K562 (cell line): Measurements from ENCODE around the gene GLIPR1. TPM values are rescaled to one million over a fixed set of nuclear protein-coding genes. Genes with fewer than 3 reads are reported as not detected.

Experiments used
- ATAC-seq: fragments of 200-7000 bp; cut with Tn5 transposase; 3 replicates; pipeline ENCODE4 v1.9.1; 2020; ENCODE audit warnings: moderate library complexity
- BruUV-seq: library from RNA; stranded (reverse); fragments of 400-500 nt; replicated peaks from 2 replicates; lab custom pipeline; 2021; lab: Mats Ljungman, UMichigan
- CTCF ChIA-PET: fragments of 300-600 bp; formaldehyde crosslinking; extraction: SDS; loops from one replicate; lab custom pipeline; 2021; ENCODE audit warnings: low intra/inter-chr PET ratio; lab: Yijun Ruan, JAX
- POLR2A ChIA-PET: fragments of 300-600, 350-650 bp; sonication (Branson Sonifier 250); formaldehyde crosslinking; extraction: SDS; loops from one replicate; lab custom pipeline; 2021; ENCODE audit warnings: antibody characterized with exemption, inconsistent platforms; lab: Yijun Ruan, JAX
- DNase-seq, 4 experiments: peaks; one replicate each; pipeline versions ENCODE4 v3.0.0 to v3.0.0-alpha.2; 2011 to 2018; ENCODE audit warnings: low spot score in 3 of 4, mixed read lengths in 3 of 4; ENCODE audit errors: extremely low read depth in 1 of 4
- FAIRE-seq: peaks from 2 replicates; lab custom pipeline; 2011; peaks lifted over from hg19 to GRCh38; lab: Jason Lieb, UNC
- H2AFZ ChIP-seq: 2 replicates; pipeline ENCODE4 v1.6.0; 2011; ENCODE audit warnings: low read depth, low read length, control low read depth, inconsistent platforms
- H3K27ac ChIP-seq: fragments of 200-600 bp; 3 replicates; pipeline ENCODE4 v1.8.0; 2011; ENCODE audit warnings: low read depth, mild to moderate bottlenecking, control low read depth, inconsistent platforms, low read length, moderate library complexity, mixed read lengths; ENCODE audit errors: extremely low read depth
- H3K27me3 ChIP-seq, 2 experiments: fragments of 300-600 bp in 1 of 2; 2 replicates in 1 of 2; 3 replicates in 1 of 2; pipeline versions ENCODE4 v1.6.0 to v1.8.0; 2011; ENCODE audit warnings: inconsistent platforms in 2 of 2, low read length in 2 of 2, mild to moderate bottlenecking in 1 of 2, mixed read lengths in 1 of 2, moderate library complexity in 1 of 2; ENCODE audit not compliant: control insufficient read depth in 2 of 2, insufficient read depth in 2 of 2
- H3K36me3 ChIP-seq: fragments of 300-600 bp; 3 replicates; pipeline ENCODE4 v1.8.0; 2011; ENCODE audit warnings: mild to moderate bottlenecking, low read length, inconsistent platforms; ENCODE audit not compliant: control insufficient read depth, insufficient read depth
- H3K4me1 ChIP-seq, 2 experiments: fragments of 200-600 bp in 1 of 2; replicated peaks in 1 of 2; 2 replicates in 1 of 2; 3 replicates in 1 of 2; pipeline versions ENCODE4 v1.5.1 to v1.8.0; 2011; ENCODE audit warnings: inconsistent platforms in 2 of 2, low read length in 2 of 2, mild to moderate bottlenecking in 1 of 2, mixed read lengths in 1 of 2, moderate library complexity in 1 of 2; ENCODE audit not compliant: control insufficient read depth in 2 of 2, insufficient read depth in 2 of 2
- H3K4me2 ChIP-seq: 2 replicates; pipeline ENCODE4 v1.6.1; 2011; ENCODE audit warnings: low read length, control low read depth, inconsistent platforms, mixed read lengths; ENCODE audit not compliant: insufficient read depth
- H3K4me3 ChIP-seq: fragments of 200-600 bp; sonication (generic), shearing (Covaris generic); 2 replicates; pipeline ENCODE4 v1.5.1; 2016; ENCODE audit warnings: control low read depth, inconsistent platforms
- H3K79me2 ChIP-seq: fragments of 200-600 bp; 3 replicates; pipeline ENCODE4 v1.8.0; 2011; ENCODE audit warnings: low read length, inconsistent platforms; ENCODE audit not compliant: control insufficient read depth, insufficient read depth
- H3K9ac ChIP-seq, 2 experiments: 2 replicates each; pipeline versions ENCODE4 v1.6.0 to v1.6.1; 2011; ENCODE audit warnings: low read depth in 2 of 2, low read length in 2 of 2, control low read depth in 1 of 2, inconsistent platforms in 1 of 2, mild to moderate bottlenecking in 1 of 2, mixed read lengths in 1 of 2; ENCODE audit not compliant: insufficient read depth in 1 of 2
- H3K9me1 ChIP-seq: one replicate; pipeline ENCODE4 v1.6.0; 2011; ENCODE audit warnings: inconsistent platforms, mild to moderate bottlenecking, low read length, moderate library complexity; ENCODE audit not compliant: control insufficient read depth, insufficient read depth
- H3K9me3 ChIP-seq: replicated peaks from 2 replicates; pipeline ENCODE4 v1.5.1; 2011; ENCODE audit warnings: low read depth, low read length, inconsistent platforms; ENCODE audit not compliant: control insufficient read depth, insufficient read depth
- H4K20me1 ChIP-seq: replicated peaks from 2 replicates; pipeline ENCODE4 v1.6.1; 2011; ENCODE audit warnings: low read length, inconsistent platforms, mixed read lengths; ENCODE audit not compliant: control insufficient read depth, insufficient read depth
- BRF2 ChIP-seq: IDR thresholded peaks from 3 replicates; pipeline ENCODE4 v1.6.1; 2011; ENCODE audit warnings: borderline replicate concordance, mild to moderate bottlenecking; ENCODE audit not compliant: insufficient read length, insufficient read depth
- CBFA2T2 ChIP-seq: fragments of 450-650 bp; conservative IDR thresholded peaks from 2 replicates; pipeline ENCODE4 v1.6.1; 2017; ENCODE audit warnings: mild to moderate bottlenecking
- CUX1 ChIP-seq: fragments of 200-800 bp; sonication (Bioruptor generic); IDR thresholded peaks from 2 replicates; pipeline ENCODE4 v1.6.1; 2016; ENCODE audit warnings: missing genetic modification characterization, missing compliant biosample characterization
- DIDO1 ChIP-seq: fragments of 450-650 bp; IDR thresholded peaks from 2 replicates; pipeline ENCODE4 v1.6.1; 2016; ENCODE audit warnings: low read depth, missing biosample characterization, missing genetic modification characterization
- HMG20A ChIP-seq: fragments of 450-650 bp; formaldehyde crosslinking; conservative IDR thresholded peaks from 2 replicates; pipeline ENCODE4 v1.4.0; 2020; ENCODE audit warnings: mild to moderate bottlenecking, mixed read lengths
- KAT2B ChIP-seq: IDR thresholded peaks from one replicate; pipeline ENCODE4 v1.6.1; 2012; ENCODE audit warnings: low read depth, mild to moderate bottlenecking, control low read depth, inconsistent platforms, low read length, moderate library complexity
- PYGO2 ChIP-seq: fragments of 450-650 bp; IDR thresholded peaks from 2 replicates; pipeline ENCODE4 v1.6.1; 2016; ENCODE audit warnings: mild to moderate bottlenecking, missing genetic modification characterization, moderate library complexity, missing compliant biosample characterization
- SMC3 ChIP-seq: conservative IDR thresholded peaks from 2 replicates; pipeline ENCODE4 v1.6.1; 2011; ENCODE audit warnings: low read depth, low read length, improper control_type of control experiment; ENCODE audit not compliant: insufficient read depth
- SNAPC5 ChIP-seq: fragments of 250-450 bp; sonication (Bioruptor Pico); IDR thresholded peaks from 2 replicates; pipeline ENCODE4 v1.8.0; 2021; ENCODE audit warnings: moderate library complexity, mild to moderate bottlenecking, inconsistent platforms
- TARDBP ChIP-seq: fragments of 450-650 bp; IDR thresholded peaks from 2 replicates; pipeline ENCODE4 v1.6.1; 2016
- TCF15 ChIP-seq: fragments of 250-450 bp; sonication (Bioruptor Pico); IDR thresholded peaks from 2 replicates; pipeline ENCODE4 v1.8.0; 2022; ENCODE audit warnings: moderate library complexity, mild to moderate bottlenecking, inconsistent platforms
- ZNF408 ChIP-seq: fragments of 250-450 bp; sonication (Bioruptor Pico); IDR thresholded peaks from 2 replicates; pipeline ENCODE4 v1.4.0; 2020; ENCODE audit warnings: low read depth, mild to moderate bottlenecking, moderate library complexity
- ZNF639 ChIP-seq, 2 experiments: fragments of 200-800 bp in 1 of 2; sonication (Bioruptor generic) in 1 of 2; sonication (generic) in 1 of 2; formaldehyde crosslinking in 1 of 2; IDR thresholded peaks in 1 of 2; conservative IDR thresholded peaks in 1 of 2; 2 replicates each; pipeline versions ENCODE4 v1.5.0 to v1.6.1; 2016 to 2020; ENCODE audit warnings: missing compliant biosample characterization in 1 of 2, missing genetic modification characterization in 1 of 2, missing genetic modification reagents in 1 of 2
- WGBS: fragments of 100-300 bp; shearing (Covaris generic); methylation state at CpG from one replicate; pipeline ENCODE4 v1.1.6; 2016; ENCODE audit warnings: low coverage, mixed read lengths; ENCODE audit not compliant: insufficient coverage; ENCODE audit errors: missing lambda C conversion rate; 5-methylcytosine and 5-hydroxymethylcytosine counted together
- in situ Hi-C: fragments of 300-500 bp; cut with MboI; formaldehyde crosslinking; loops from 4 replicates; pipeline ENCODE4 v1.15.0; 2018; ENCODE audit warnings: inconsistent platforms, mixed read lengths
- intact Hi-C: fragments of 100-400 bp; cut with micrococcal nuclease; formaldehyde crosslinking; loops from 2 replicates; pipeline ENCODE4 v1.14.2; 2022
- polyA plus RNA-seq, 8 experiments: library from polyadenylated mRNA; depleted of rRNA in 4 of 8; stranded (reverse) in 5 of 8; unstranded in 3 of 8; fragments of >200 nt; fragmentation: Nextera tagmentation in 2 of 8; fragmentation: Illumina TruSeq in 1 of 8; extraction: Ambion mirVana in 2 of 8; extraction: Trizol in 1 of 8; gene quantifications; 2 replicates each; pipeline versions ENCODE4 v1.2.1 to v1.2.3, GENCODE V29; 2011 to 2014; ENCODE audit warnings: inconsistent platforms in 1 of 8, missing spikeins in 1 of 8
- total RNA-seq, 7 experiments: library from RNA; depleted of rRNA in 6 of 7; stranded (reverse); fragments of >200 nt in 6 of 7; fragmentation: Illumina TruSeq in 2 of 7; extraction: Trizol in 2 of 7; gene quantifications; 2 replicates each; pipeline versions ENCODE4 v1.2.1 to v1.2.3, GENCODE V29; 2011 to 2021; ENCODE audit warnings: low replicate concordance in 1 of 7

The GLIPR1 gene
- total and polyA plus RNA-seq, 9 of the 15 experiments (the other 6 are each of a cell fraction or from before 2014, with no cell fraction given) = 0.26 to 2.1 (median 1.2) TPM

- TF ChIP-seq ZNF639 (CRISPR knock-in tag; conservative IDR thresholded peaks at IDR 0.05 in 1 of 2, IDR thresholded peaks at IDR 0.05 in 1 of 2) (no peak), TCF15 (CRISPR knock-in tag) (no peak), ZNF408 (CRISPR knock-in tag) (no peak)
Observed at GRCh38 chr12:75476071-75476470, 4.5 kb upstream of the GLIPR1 start (continued).

GRCh38 chr12:75477137-75477536 lies 3.4 kb upstream of the GLIPR1 start:
- no peak for DNase-seq
- no peak for FAIRE-seq
- WGBS = 6% methylated on average over 2 of the region's 2 CpGs
- TF ChIP-seq SNAPC5 (CRISPR knock-in tag) (no peak), CBFA2T2 (no peak), HMG20A (CRISPR knock-in tag) (no peak), KAT2B (no peak), BRF2 (no peak), PYGO2 (tag) (no peak), CUX1 (CRISPR knock-in tag) (no peak), TARDBP (no peak), DIDO1 (tag) (no peak), SMC3 (no peak)

More at GRCh38 chr12:75477137-75477536, 3.4 kb upstream of the GLIPR1 start:
- H3K4me3 ChIP-seq = no peak overlapping the region
- H3K4me2 ChIP-seq = no peak overlapping the region
- peaks cover 0 to 6% of the 10 kb centered on the region in 2 experiments; a peak in 4 of 5 replicates for H3K4me1 ChIP-seq
- H4K20me1 ChIP-seq = no peaks in the 10 kb centered on the region
- no peaks in the 10 kb centered on the region for H3K79me2 ChIP-seq
- in situ Hi-C loops (no loop called here), intact Hi-C loops (no loop called here)
- no TSS peak for BruUV-seq
- ChIA-PET POLR2A (no interaction called here), CTCF (no interaction called here)
- ATAC-seq = no peak
- H3K36me3 ChIP-seq = no peaks in the 10 kb centered on the region
- no peak overlapping the region for H3K9ac ChIP-seq
- H3K9me3 ChIP-seq = no peaks in the 10 kb centered on the region
- H3K9me1 ChIP-seq = no peaks in the 10 kb centered on the region
- H3K27me3 ChIP-seq = no peaks in the 10 kb centered on the region
- no peak overlapping the region for H3K27ac ChIP-seq
- H2AFZ ChIP-seq = no peak overlapping the region
